WTC11 (cell line): Measurements from ENCODE around the gene ADARB2. TPM values are rescaled to one million over a fixed set of nuclear protein-coding genes. Genes with fewer than 3 reads are reported as not detected.
A peak's percentile ranks its signal among the peaks of the same experiment; 100 is the strongest.

ENCODE experiments used
- ATAC-seq: fragments of 200-7000 bp; cut with Tn5 transposase; 2 replicates; pipeline ENCODE4 v1.10.0; 2021; ENCODE audit warnings: mild to moderate bottlenecking, moderate library complexity
- CTCF ChIA-PET: fragments of 300-600 bp; sonication (Branson Sonifier 250); formaldehyde crosslinking; loops from one replicate; lab custom pipeline; 2021; ENCODE audit warnings: antibody characterized with exemption; lab: Charles Lee
- POLR2A ChIA-PET: fragments of 350-600 bp; sonication (Branson Sonifier 250); formaldehyde crosslinking; loops from one replicate; lab custom pipeline; 2021; ENCODE audit warnings: antibody characterized with exemption; lab: Charles Lee
- DNase-seq: peaks from one replicate; pipeline ENCODE4 v3.0.0; 2021; ENCODE audit warnings: low spot score
- H3K27ac Mint-ChIP-seq: 2 replicates; pipeline ENCODE4 v1.8.0; 2021; ENCODE audit warnings: mixed read lengths
- H3K27me3 Mint-ChIP-seq: 2 replicates; pipeline ENCODE4 v1.8.0; 2021; ENCODE audit warnings: low read depth, mild to moderate bottlenecking, moderate library complexity, mixed read lengths
- H3K36me3 Mint-ChIP-seq: 2 replicates; pipeline ENCODE4 v1.8.0; 2021; ENCODE audit warnings: mixed read lengths
- H3K4me1 Mint-ChIP-seq: 2 replicates; pipeline ENCODE4 v1.8.0; 2022; ENCODE audit warnings: mixed read lengths
- H3K4me3 Mint-ChIP-seq: 2 replicates; pipeline ENCODE4 v1.8.0; 2021; ENCODE audit warnings: mild to moderate bottlenecking, moderate library complexity, mixed read lengths
- H3K9me3 Mint-ChIP-seq: 2 replicates; pipeline ENCODE4 v1.8.0; 2021; ENCODE audit warnings: mixed read lengths
- HMGXB4 ChIP-seq: sonication (generic); formaldehyde crosslinking; IDR thresholded peaks from 2 replicates; pipeline ENCODE4 v1.8.1; 2023; ENCODE audit warnings: mild to moderate bottlenecking, moderate library complexity, missing genetic modification reagents
- MLX ChIP-seq: sonication (generic); formaldehyde crosslinking; IDR thresholded peaks from 2 replicates; pipeline ENCODE4 v1.8.1; 2023; ENCODE audit warnings: mild to moderate bottlenecking, missing genetic modification reagents, moderate library complexity
- MXD4 ChIP-seq: fragments of 250-450 bp; sonication (Bioruptor Pico); IDR thresholded peaks from 2 replicates; pipeline ENCODE4 v1.8.0; 2021; ENCODE audit warnings: mild to moderate bottlenecking, moderate library complexity, borderline replicate concordance
- PRRX2 ChIP-seq: fragments of 250-450 bp; sonication (Bioruptor Pico); IDR thresholded peaks from 2 replicates; pipeline ENCODE4 v1.8.0; 2021; ENCODE audit warnings: mild to moderate bottlenecking
- TP53 ChIP-seq: sonication (generic); formaldehyde crosslinking; IDR thresholded peaks from 2 replicates; pipeline ENCODE4 v1.8.1; 2023; ENCODE audit warnings: mild to moderate bottlenecking, missing genetic modification reagents
- ZNF121 ChIP-seq: sonication (generic); formaldehyde crosslinking; IDR thresholded peaks from 2 replicates; pipeline ENCODE4 v1.8.0; 2023; ENCODE audit warnings: missing genetic modification reagents
- ZNF281 ChIP-seq: sonication (generic); formaldehyde crosslinking; IDR thresholded peaks from 2 replicates; pipeline ENCODE4 v1.8.0; 2023; ENCODE audit warnings: mild to moderate bottlenecking, missing genetic modification reagents
- ZNF532 ChIP-seq: fragments of 250-450 bp; sonication (Bioruptor Pico); IDR thresholded peaks from 2 replicates; pipeline ENCODE4 v1.9.0; 2021; ENCODE audit warnings: mild to moderate bottlenecking, borderline replicate concordance
- ZNF671 ChIP-seq: fragments of 250-450 bp; sonication (Bioruptor Pico); IDR thresholded peaks from 2 replicates; pipeline ENCODE4 v1.8.0; 2021; ENCODE audit warnings: mild to moderate bottlenecking
- total RNA-seq: library from RNA; stranded (reverse); gene quantifications from 3 replicates; pipeline ENCODE4 v1.2.3, GENCODE V29; 2021

ADARB2 gene
- total RNA-seq, 1 experiment from 2014 or later, result 3.7 TPM

- CTCF ChIA-PET, result interaction anchor here (0.8 to 1.3 kb wide), 4 partner anchors 11 to 200 kb away, joined by 3 to 5 read pairs (median 4); no protein-coding TSS in a partner anchor
- no peak overlapping the region for H3K4me3 Mint-ChIP-seq
Measured at GRCh38 chr10:1169186-1169885, 568.0 kb downstream of the ADARB2 start.

More at GRCh38 chr10:1169186-1169885, 568.0 kb downstream of the ADARB2 start:
- DNase-seq (peak; percentile 13), ATAC-seq (no peak)
- H3K27me3 Mint-ChIP-seq, result no peaks in the 10 kb centered on the region; the same call in 1 of the 2 replicates
- H3K36me3 Mint-ChIP-seq, result no peaks in the 10 kb centered on the region
- H3K4me1 Mint-ChIP-seq, result no peaks in the 10 kb centered on the region; the same call in 1 of the 2 replicates
- no peak overlapping the region for H3K27ac Mint-ChIP-seq
- no peaks in the 10 kb centered on the region for H3K9me3 Mint-ChIP-seq
- TF ChIP-seq HMGXB4 (CRISPR knock-in tag), result no peak
- TF ChIP-seq TP53, result no peak
- no peak for TF ChIP-seq ZNF121
- TF ChIP-seq ZNF671 (CRISPR knock-in tag), result no peak
- TF ChIP-seq ZNF281 (CRISPR knock-in tag), result no peak
- no peak for TF ChIP-seq PRRX2
- no peak for TF ChIP-seq ZNF532 (CRISPR knock-in tag)
- no peak for TF ChIP-seq MXD4 (CRISPR knock-in tag)
- no peak for TF ChIP-seq MLX
- POLR2A ChIA-PET, result no interaction called here
